Endothelial cell of umbilical vein (primary cell): ENCODE measurements around the gene FAM20A. TPM values are rescaled to one million over a fixed set of nuclear protein-coding genes. Genes with fewer than 3 reads are reported as not detected.

ENCODE experiments used
- BruUV-seq: library from RNA; stranded (reverse); fragments of 400-500 nt; replicated peaks from 2 replicates; lab custom pipeline; 2021; lab: Mats Ljungman, UMichigan
- CTCF ChIA-PET: fragments of 300-600, 350-600 bp; sonication (Branson Sonifier 250); formaldehyde crosslinking; loops from one replicate; lab custom pipeline; 2021; ENCODE audit warnings: antibody characterized with exemption, inconsistent platforms; lab: Charles Lee
- POLR2A ChIA-PET: fragments of 300-600, 350-600 bp; sonication (Branson Sonifier 250); formaldehyde crosslinking; loops from one replicate; lab custom pipeline; 2021; ENCODE audit warnings: antibody characterized with exemption, inconsistent platforms; lab: Charles Lee
- DNase-seq: peaks from one replicate; pipeline ENCODE4 v3.0.0-alpha.2; 2011; ENCODE audit warnings: low read depth, low spot score
- FAIRE-seq: peaks from 2 replicates; lab custom pipeline; 2011; peaks lifted over from hg19 to GRCh38; lab: Jason Lieb, UNC
- H2AFZ ChIP-seq: 2 replicates; pipeline ENCODE4 v1.6.0; 2012; ENCODE audit warnings: low read depth, low read length, control low read depth, inconsistent platforms
- H3K27ac ChIP-seq: 2 replicates; pipeline ENCODE4 v1.5.1; 2011; ENCODE audit warnings: low read depth, mild to moderate bottlenecking, control low read depth, low read length, moderate library complexity; ENCODE audit not compliant: insufficient read depth
- H3K27me3 ChIP-seq, 2 experiments: 2 replicates each; pipeline versions ENCODE4 v1.6.0 to v1.6.1; 2011; ENCODE audit warnings: low read length in 2 of 2, mixed read lengths in 1 of 2; ENCODE audit not compliant: control insufficient read depth in 2 of 2, insufficient read depth in 2 of 2
- H3K36me3 ChIP-seq, 2 experiments: 2 replicates in 1 of 2; 3 replicates in 1 of 2; pipeline ENCODE4 v1.5.1; 2011; ENCODE audit warnings: low read length in 2 of 2, mild to moderate bottlenecking in 1 of 2, moderate library complexity in 1 of 2; ENCODE audit not compliant: control insufficient read depth in 2 of 2, insufficient read depth in 2 of 2; ENCODE audit errors: extremely low read depth in 1 of 2
- H3K4me1 ChIP-seq: 3 replicates; pipeline ENCODE4 v1.5.1; 2011; ENCODE audit warnings: mild to moderate bottlenecking, low read length; ENCODE audit not compliant: control insufficient read depth, insufficient read depth; ENCODE audit errors: extremely low read depth
- H3K4me2 ChIP-seq: 2 replicates; pipeline ENCODE4 v1.6.1; 2011; ENCODE audit warnings: low read length, control low read depth, mixed read lengths; ENCODE audit not compliant: insufficient read depth
- H3K4me3 ChIP-seq, 3 experiments: fragments of 200-600 bp in 1 of 3; sonication (generic), shearing (Covaris generic) in 1 of 3; replicated peaks in 1 of 3; 2 replicates each; pipeline ENCODE4 v1.5.1; 2011 to 2016; ENCODE audit warnings: control low read depth in 3 of 3, low read length in 3 of 3, mild to moderate bottlenecking in 2 of 3, inconsistent platforms in 1 of 3, low read depth in 1 of 3, moderate library complexity in 1 of 3; ENCODE audit not compliant: insufficient read depth in 1 of 3
- H3K79me2 ChIP-seq: 2 replicates; pipeline ENCODE4 v1.6.0; 2012; ENCODE audit warnings: low read length, inconsistent platforms; ENCODE audit not compliant: control insufficient read depth, insufficient read depth
- H3K9ac ChIP-seq: replicated peaks from 2 replicates; pipeline ENCODE3; 2011; ENCODE audit warnings: low read length, control low read depth; ENCODE audit not compliant: insufficient read depth; ENCODE audit errors: extremely low read depth
- H3K9me1 ChIP-seq: replicated peaks from 3 replicates; pipeline ENCODE4 v1.6.0; 2011; ENCODE audit warnings: mild to moderate bottlenecking, low read length; ENCODE audit not compliant: control insufficient read depth, insufficient read depth; ENCODE audit errors: extremely low read depth
- H3K9me3 ChIP-seq: replicated peaks from 2 replicates; pipeline ENCODE4 v1.5.1; 2012; ENCODE audit warnings: low read length, inconsistent platforms; ENCODE audit not compliant: control insufficient read depth, insufficient read depth
- H4K20me1 ChIP-seq: replicated peaks from 2 replicates; pipeline ENCODE3; 2011; ENCODE audit warnings: mild to moderate bottlenecking, low read length; ENCODE audit not compliant: control insufficient read depth, insufficient read depth; ENCODE audit errors: extremely low read depth
- CTCF ChIP-seq, 2 donors: IDR thresholded peaks; 1 replicate in 1 of 2; 2 replicates in 1 of 2; pipeline ENCODE4 v1.5.1; 2011; ENCODE audit warnings: low read length in 2 of 2, mild to moderate bottlenecking in 2 of 2, moderate library complexity in 2 of 2, control low read depth in 1 of 2, inconsistent platforms in 1 of 2, low read depth in 1 of 2; ENCODE audit not compliant: insufficient read depth in 1 of 2; ENCODE audit errors: extremely low read depth in 1 of 2
- EZH2 ChIP-seq: IDR thresholded peaks from 2 replicates; pipeline ENCODE4 v1.6.1; 2012; ENCODE audit warnings: borderline replicate concordance, low read depth, mild to moderate bottlenecking, moderate library complexity, low read length, inconsistent platforms; ENCODE audit not compliant: severe bottlenecking
- FOS ChIP-seq: IDR thresholded peaks from 2 replicates; pipeline ENCODE4 v1.6.1; 2011; ENCODE audit warnings: mild to moderate bottlenecking, low read length, moderate library complexity, borderline replicate concordance; ENCODE audit not compliant: insufficient read depth
- GATA2 ChIP-seq: IDR thresholded peaks from 2 replicates; pipeline ENCODE4 v1.7.0; 2011; ENCODE audit warnings: low read depth, mild to moderate bottlenecking, moderate library complexity, mixed read lengths, low read length; ENCODE audit not compliant: insufficient read length, insufficient read depth
- JUN ChIP-seq: IDR thresholded peaks from 2 replicates; pipeline ENCODE4 v1.6.1; 2011; ENCODE audit warnings: borderline replicate concordance, low read depth; ENCODE audit not compliant: insufficient read length, insufficient read depth
- MAX ChIP-seq: IDR thresholded peaks from 2 replicates; pipeline ENCODE4 v1.6.1; 2011; ENCODE audit not compliant: insufficient read depth, insufficient read length
- MYC ChIP-seq: IDR thresholded peaks from one replicate; pipeline ENCODE4 v1.6.1; 2011; ENCODE audit warnings: mild to moderate bottlenecking, low read depth, low read length
- POLR2A ChIP-seq: IDR thresholded peaks from 2 replicates; pipeline ENCODE4 v1.6.1; 2012; ENCODE audit warnings: low read depth, mild to moderate bottlenecking, control low read depth, low read length
- POLR2AphosphoS5 ChIP-seq: IDR thresholded peaks from 2 replicates; pipeline ENCODE4 v1.6.1; 2012; ENCODE audit warnings: low read depth, mild to moderate bottlenecking, control low read depth, low read length, moderate library complexity; ENCODE audit not compliant: insufficient read depth
- dilution Hi-C: fragments of 300-500 bp; cut with MboI; formaldehyde crosslinking; loops from one replicate; pipeline ENCODE4 v1.15.0; 2019; ENCODE audit warnings: low sequenced_read_pairs; ENCODE audit not compliant: extremely low pct_ligation_motif_present
- intact Hi-C: fragments of 100-400 bp; cut with micrococcal nuclease; formaldehyde crosslinking; loops from one replicate; pipeline ENCODE4 v1.10.0; 2022
- polyA plus RNA-seq, 4 experiments: library from polyadenylated mRNA; depleted of rRNA in 3 of 4; stranded (reverse) in 3 of 4; unstranded in 1 of 4; fragments of >200 nt; gene quantifications; 2 replicates each; pipeline versions ENCODE4 v1.2.1 to v1.2.3, GENCODE V29; 2011 to 2012; ENCODE audit warnings: missing spikeins in 1 of 4
- total RNA-seq: library from RNA; stranded (reverse); gene quantifications from 2 replicates; pipeline ENCODE4 v1.2.3, GENCODE V29; 2021

The FAM20A gene
- total and polyA plus RNA-seq, 2 donors (not counting 3 experiments of a cell fraction or from before 2014, with no cell fraction given), result not detected

- dilution Hi-C loops (no loop called here), intact Hi-C loops (no loop called here)
- FAIRE-seq, result no peak
- H3K36me3 ChIP-seq, result no peaks in the 10 kb centered on the region
- no peak overlapping the region for H3K4me3 ChIP-seq
- H3K9me1 ChIP-seq, result no peaks in the 10 kb centered on the region
- H3K9me3 ChIP-seq, result no peaks in the 10 kb centered on the region
- H3K4me2 ChIP-seq, result no peak overlapping the region
- H3K27me3 ChIP-seq, result peaks cover 5 to 7% of the 10 kb centered on the region in 2 experiments
- H3K27ac ChIP-seq, result no peak overlapping the region
- no peaks in the 10 kb centered on the region for H3K4me1 ChIP-seq
- H4K20me1 ChIP-seq, result no peaks in the 10 kb centered on the region
- no peak for TF ChIP-seq JUN
- no TSS peak for BruUV-seq
- H2AFZ ChIP-seq, result no peak overlapping the region
- no peak for DNase-seq
- POLR2A ChIA-PET, result no interaction called here
- CTCF ChIA-PET, result no interaction called here
- no peaks in the 10 kb centered on the region for H3K79me2 ChIP-seq
- H3K9ac ChIP-seq, result no peak overlapping the region
Measured at GRCh38 chr17:68562736-68563135, 38.4 kb downstream of the FAM20A start.

GRCh38 chr17:68560966-68561720, 40.0 kb downstream of the FAM20A start:
- ChIA-PET CTCF (no interaction called here), POLR2A (no interaction called here)
- Histone ChIP-seq H3K27me3 (peaks cover 4 to 5% of the 10 kb centered on the region in 2 experiments), H4K20me1 (no peaks in the 10 kb centered on the region), H3K27ac (no peak overlapping the region), H2AFZ (no peak overlapping the region), H3K4me2 (no peak overlapping the region), H3K36me3 (no peaks in the 10 kb centered on the region), H3K9me1 (no peaks in the 10 kb centered on the region), H3K4me3 (no peak overlapping the region), H3K4me1 (no peaks in the 10 kb centered on the region), H3K9ac (no peak overlapping the region), H3K9me3 (no peaks in the 10 kb centered on the region), H3K79me2 (no peaks in the 10 kb centered on the region)
- BruUV-seq, result no TSS peak
- dilution Hi-C loops, result no loop called here
- intact Hi-C loops, result no loop called here
- FAIRE-seq, result peak; percentile 44
- TF ChIP-seq MYC (no peak), FOS (no peak), JUN (no peak), MAX (no peak), GATA2 (no peak), CTCF (IDR thresholded peaks at IDR 0.05; ENCODE audit: extremely low read depth in 1 of 2, insufficient read depth in 1 of 2, low read depth in 1 of 2, low read length in 2 of 2) (no peak), EZH2 (no peak), POLR2AphosphoS5 (no peak), POLR2A (no peak)
- DNase-seq, result no peak
